MM.1S (cell line): ENCODE measurements around the gene METTL22.

Experiments
- CTCF ChIP-seq: fragments of 300-600 bp; sonication (generic); IDR thresholded peaks from 2 replicates; pipeline ENCODE4 v1.5.1; 2016; ENCODE audit warnings: antibody characterized with exemption, low read length, mixed read lengths
- EZH2 ChIP-seq: fragments of 300-600 bp; sonication (generic); optimal IDR thresholded peaks from 2 replicates; pipeline ENCODE3; 2017; ENCODE audit warnings: low read depth, mild to moderate bottlenecking, antibody characterized with exemption, low read length, mixed read lengths
- EZH2phosphoT487 ChIP-seq: fragments of 300-600 bp; sonication (generic); IDR thresholded peaks from 2 replicates; pipeline ENCODE4 v1.6.1; 2018; ENCODE audit warnings: antibody characterized with exemption, low read length

- TF ChIP-seq EZH2 (no peak), CTCF (no peak), EZH2phosphoT487 (no peak)
Measured at GRCh38 chr16:8620535-8620934, 963 bp upstream of the METTL22 start.
